Right atrium auricular region (tissue), 2 donors: ENCODE measurements around the gene RNU5B-1. TPM values are rescaled to one million over a fixed set of nuclear protein-coding genes. Genes with fewer than 3 reads are reported as not detected.

Experiments used
- DNase-seq: peaks from one replicate; pipeline ENCODE4 v3.0.0-alpha.2; 2019; ENCODE audit warnings: low spot score
- H3K27ac ChIP-seq, 2 donors: fragments of 200-600 bp; sonication (generic); 1 replicate in 1 of 2; 2 replicates in 1 of 2; pipeline ENCODE4 v1.5.1; 2016 to 2019
- H3K27me3 ChIP-seq, 2 donors: fragments of 200-600 bp; sonication (generic); one replicate each; pipeline versions ENCODE4 v1.5.1 to v1.6.0; 2017 to 2019
- H3K36me3 ChIP-seq: fragments of 200-600 bp; sonication (generic); one replicate; pipeline ENCODE4 v1.5.1; 2016
- H3K4me1 ChIP-seq, 2 donors: fragments of 200-600 bp; sonication (generic); one replicate each; pipeline versions ENCODE4 v1.5.1 to v1.6.0; 2017 to 2019
- H3K4me3 ChIP-seq, 2 donors: fragments of 200-600 bp; sonication (generic); 1 replicate in 1 of 2; 2 replicates in 1 of 2; pipeline ENCODE4 v1.5.1; 2017 to 2019; ENCODE audit warnings: mild to moderate bottlenecking in 1 of 2, moderate library complexity in 1 of 2
- H3K9me3 ChIP-seq, 2 donors: fragments of 200-600 bp; sonication (generic); one replicate each; pipeline ENCODE4 v1.5.1; 2019
- CTCF ChIP-seq, 2 donors: fragments of 200-600 bp; sonication (generic); IDR thresholded peaks; one replicate each; pipeline ENCODE4 v1.5.1; 2019; ENCODE audit warnings: antibody characterized with exemption in 2 of 2
- total RNA-seq, 2 donors: library from RNA; depleted of rRNA; stranded (reverse); fragments of >200 nt; gene quantifications; one replicate each; pipeline ENCODE4 v1.1.0, GENCODE V29; 2016

RNU5B-1 gene
- total RNA-seq, 2 donors from 2014 or later: not detected

- Histone ChIP-seq H3K9me3 (no peaks in the 10 kb centered on the region), H3K4me3 (no peak overlapping the region), H3K27ac (no peak overlapping the region), H3K4me1 (no peaks in the 10 kb centered on the region), H3K36me3 (no peaks in the 10 kb centered on the region), H3K27me3 (no peaks in the 10 kb centered on the region)
- TF ChIP-seq CTCF (IDR thresholded peaks at IDR 0.05): no peak
- DNase-seq: no peak
These were observed 28.8 kb downstream of the RNU5B-1 start for GRCh38 chr15:65333148-65333820.

GRCh38 chr15:65333856-65334255 lies 29.4 kb downstream of the RNU5B-1 start:
- Histone ChIP-seq H3K4me1 (no peaks in the 10 kb centered on the region), H3K36me3 (no peaks in the 10 kb centered on the region), H3K4me3 (no peak overlapping the region), H3K9me3 (no peaks in the 10 kb centered on the region), H3K27me3 (no peaks in the 10 kb centered on the region), H3K27ac (no peak overlapping the region)
- TF ChIP-seq CTCF (IDR thresholded peaks at IDR 0.05): no peak
- no peak for DNase-seq

GRCh38 chr15:65334586-65335231 lies 30.2 kb downstream of the RNU5B-1 start:
- no peak for DNase-seq
- no peaks in the 10 kb centered on the region for H3K36me3 ChIP-seq
- H3K4me1 ChIP-seq: no peaks in the 10 kb centered on the region
- H3K27ac ChIP-seq: no peak overlapping the region
- H3K9me3 ChIP-seq: no peaks in the 10 kb centered on the region
- no peaks in the 10 kb centered on the region for H3K27me3 ChIP-seq
- no peak for TF ChIP-seq CTCF (IDR thresholded peaks at IDR 0.05)
- no peak overlapping the region for H3K4me3 ChIP-seq

GRCh38 chr15:65335278-65336055 lies 31.0 kb downstream of the RNU5B-1 start:
- no peak overlapping the region for H3K4me3 ChIP-seq
- no peak for TF ChIP-seq CTCF (IDR thresholded peaks at IDR 0.05)

GRCh38 chr15:65336493-65337435 lies 32.3 kb downstream of the RNU5B-1 start:
- no peak for TF ChIP-seq CTCF (IDR thresholded peaks at IDR 0.05)
- H3K9me3 ChIP-seq: no peaks in the 10 kb centered on the region
- no peaks in the 10 kb centered on the region for H3K36me3 ChIP-seq
- H3K4me3 ChIP-seq: no peak overlapping the region
- H3K27ac ChIP-seq: no peak overlapping the region
- no peaks in the 10 kb centered on the region for H3K4me1 ChIP-seq
- no peak for DNase-seq
- no peaks in the 10 kb centered on the region for H3K27me3 ChIP-seq

More at GRCh38 chr15:65335278-65336055, 31.0 kb downstream of the RNU5B-1 start:
- no peak for DNase-seq
- H3K36me3 ChIP-seq: no peaks in the 10 kb centered on the region
- no peaks in the 10 kb centered on the region for H3K9me3 ChIP-seq
- no peaks in the 10 kb centered on the region for H3K27me3 ChIP-seq
- no peaks in the 10 kb centered on the region for H3K4me1 ChIP-seq
- no peak overlapping the region for H3K27ac ChIP-seq
